Motor neuron (in vitro differentiated cells): ENCODE data around the gene SLC6A13. TPM values are rescaled to one million over a fixed set of nuclear protein-coding genes. Genes with fewer than 3 reads are reported as not detected.

Source experiments
- ATAC-seq, 8 experiments: fragments of 200-7000 bp; cut with Tn5 transposase; replicated peaks in 6 of 8; 2 replicates each; pipeline ENCODE4 v1.8.0; 2021; ENCODE audit warnings: mild to moderate bottlenecking in 8 of 8, moderate library complexity in 8 of 8
- H3K27ac ChIP-seq, 2 donors: fragments of 250-450 bp; sonication (Bioruptor Pico); 2 replicates each; pipeline ENCODE4 v1.9.0; 2021; ENCODE audit warnings: antibody characterized with exemption in 2 of 2, mild to moderate bottlenecking in 2 of 2, moderate library complexity in 1 of 2
- H3K4me1 ChIP-seq, 2 donors: fragments of 250-450 bp; sonication (Bioruptor Pico); replicated peaks in 1 of 2; 2 replicates each; pipeline ENCODE4 v1.6.1; 2021; ENCODE audit warnings: antibody characterized with exemption in 2 of 2, mild to moderate bottlenecking in 2 of 2, moderate library complexity in 1 of 2
- H3K4me3 ChIP-seq, 5 donors: fragments of 250-450 bp; sonication (Bioruptor Pico); 2 replicates each; pipeline ENCODE4 v1.9.0; 2021; ENCODE audit warnings: antibody characterized with exemption in 5 of 5, mild to moderate bottlenecking in 5 of 5, moderate library complexity in 4 of 5
- WGBS, 10 experiments: fragments of 450-650 bp; shearing (Covaris generic); methylation state at CpG; one replicate each; pipeline ENCODE4 v1.0.0; 2022; 5-methylcytosine and 5-hydroxymethylcytosine counted together
- in situ Hi-C, 9 experiments: fragments of 400-800 bp; cut with MboI; loops; one replicate each; pipeline ENCODE4 v1.15.0; 2021; ENCODE audit warnings: low sequenced_read_pairs in 9 of 9, low pct_unique_long_range_greater_than_20kb in 2 of 9; ENCODE audit not compliant: unreplicated experiment in 9 of 9
- total RNA-seq, 8 experiments: library from RNA; unstranded; fragments of 300-600 nt; gene quantifications; 2 replicates each; pipeline versions ENCODE4 v1.2.3 to v1.2.4, GENCODE V29; 2022

The SLC6A13 gene
- total RNA-seq, 8 experiments from 2014 or later = 0.38 to 34.6 (median 0.93) TPM

- peaks cover 74 to 89% of the 10 kb centered on the region in 2 donors for H3K4me1 ChIP-seq
- in situ Hi-C loops = no loop called here
- WGBS, 10 experiments = 40 to 88% (median 84%) methylated on average over 1 to 4 of the region's 6 CpGs; no CpG with 5 or more reads in 6 of the 10 experiments
- ATAC-seq = no peak
- H3K27ac ChIP-seq = no peak overlapping the region
- no peak overlapping the region for H3K4me3 ChIP-seq
Observed at GRCh38 chr12:174124-174523, 88.5 kb downstream of the SLC6A13 start.

GRCh38 chr12:172732-173161 is 89.9 kb downstream of the SLC6A13 start:
- no peak for ATAC-seq
- Histone ChIP-seq H3K27ac (peak overlapping the region; percentile 10 to 42), H3K4me1 (peaks cover 67 to 90% of the 10 kb centered on the region in 2 donors), H3K4me3 (no peak overlapping the region)
- in situ Hi-C loops = no loop called here
- no CpG with 5 or more reads among the region's 15 CpGs for WGBS, 10 experiments

DNA sequence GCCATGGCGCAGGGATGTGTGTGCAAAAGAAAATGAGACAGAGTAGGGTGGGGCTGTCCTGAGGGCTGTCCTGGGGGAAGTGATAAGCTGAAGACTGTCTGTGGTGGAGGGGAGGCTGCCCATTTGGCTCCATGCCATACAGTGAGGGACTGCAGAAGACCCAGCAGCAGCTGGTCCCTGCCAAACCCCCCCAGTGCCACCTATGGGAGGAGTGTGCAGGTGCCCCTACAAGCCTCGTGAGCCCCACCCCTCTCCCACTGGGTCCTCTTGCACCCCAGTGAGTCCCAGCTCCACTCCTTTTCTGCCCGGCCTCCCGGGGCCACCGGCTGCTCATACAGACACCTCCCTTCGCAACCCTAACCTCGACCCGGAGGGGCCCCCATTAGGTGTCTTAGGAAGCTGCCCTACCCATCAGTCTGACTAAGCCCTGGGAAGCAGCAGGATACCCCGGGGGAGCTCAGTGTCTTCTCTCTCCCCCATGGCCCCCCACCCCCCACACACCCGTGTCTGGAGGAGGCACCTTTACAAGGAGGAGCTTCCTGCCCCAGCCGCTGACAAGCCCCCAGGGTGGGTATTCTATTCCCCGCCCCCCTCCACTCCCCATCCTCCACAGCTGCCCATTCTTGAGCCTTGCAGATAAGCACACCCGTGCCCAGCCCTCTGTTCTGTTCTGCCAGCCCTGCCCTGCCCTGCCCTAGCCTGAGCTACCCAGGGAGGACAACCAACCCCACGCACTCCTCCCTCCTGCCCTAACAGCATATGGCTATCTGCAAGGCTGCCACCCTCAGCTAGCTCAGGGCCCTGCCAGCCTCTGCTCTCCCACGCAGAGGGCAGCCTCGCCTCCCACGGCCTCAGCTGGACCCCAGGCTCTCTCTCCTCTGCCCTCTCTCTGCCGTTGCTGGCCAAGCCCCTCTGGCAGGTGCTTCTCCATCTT is 90.6 kb downstream of the SLC6A13 start:
- WGBS, 10 experiments = 0 to 87% (median 33%) methylated on average over 1 to 4 of the region's 18 CpGs; no CpG with 5 or more reads in 3 of the 10 experiments
- Histone ChIP-seq H3K27ac (no peak overlapping the region), H3K4me1 (peaks cover 70 to 92% of the 10 kb centered on the region in 2 donors), H3K4me3 (no peak overlapping the region)
- peak in 1 of 8 experiments; percentile 40 for ATAC-seq
- in situ Hi-C loops = no loop called here

DNA sequence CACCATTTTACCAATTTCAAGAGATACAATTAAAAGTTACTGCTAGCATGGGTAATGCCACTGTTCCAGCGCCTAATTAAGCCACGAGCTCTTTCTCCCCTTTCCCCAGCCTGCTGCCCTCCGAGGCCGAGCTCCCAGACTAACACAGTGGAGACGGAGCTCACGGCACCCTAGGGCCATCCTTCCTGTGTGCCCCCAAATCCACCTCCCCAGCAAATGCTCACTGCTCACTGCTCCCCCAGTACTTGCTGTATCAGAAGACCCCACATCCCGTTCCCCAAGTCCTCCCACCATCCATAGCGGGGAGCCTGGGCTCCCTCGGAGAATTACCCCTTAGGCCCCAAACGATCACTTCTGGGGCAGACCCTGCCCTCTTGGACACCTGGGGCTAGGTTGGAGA is 91.4 kb downstream of the SLC6A13 start:
- WGBS, 10 experiments = 67 to 100% (median 85%) methylated on average over 1 to 4 of the region's 10 CpGs; no CpG with 5 or more reads in 4 of the 10 experiments
- no peak for ATAC-seq
- H3K4me1 ChIP-seq = peaks cover 73 to 93% of the 10 kb centered on the region in 2 donors
- H3K4me3 ChIP-seq = no peak overlapping the region
- no peak overlapping the region for H3K27ac ChIP-seq
- in situ Hi-C loops = no loop called here

Other genes starting within 250 kb of the SLC6A13 start
- 1 to 10 TPM in 7 of 8 experiments, under 1 TPM in 1; 0.09 to 5.6 (median 1.8) TPM for gene IQSEC3, start 196.1 kb downstream of the SLC6A13 start, total RNA-seq
- 1 to 10 TPM in 6 of 8 experiments, under 1 TPM in 2; 0.11 to 8.1 (median 3.9) TPM for gene SLC6A12, start 48.7 kb downstream of the SLC6A13 start, total RNA-seq
- 10 to 100 TPM; 23.7 to 74.2 (median 42.8) TPM for gene KDM5A, start 126.5 kb upstream of the SLC6A13 start, total RNA-seq
- 10 to 100 TPM in 5 of 8 experiments, 1 to 10 TPM in 3; 3.7 to 25.3 (median 12.1) TPM for gene CCDC77, start 138.8 kb upstream of the SLC6A13 start, total RNA-seq
- 1 to 10 TPM in 5 of 8 experiments, under 1 TPM in 3; 0.35 to 5.1 (median 1.1) TPM for gene B4GALNT3, start 197.1 kb upstream of the SLC6A13 start, total RNA-seq